Measurements from ENCODE around the gene SEZ6. TPM values are rescaled to one million over a fixed set of nuclear protein-coding genes. Genes with fewer than 3 reads are reported as not detected.

SEZ6 gene
- total and polyA plus RNA-seq, 2 donors (not counting 1 experiment from before 2014, with no cell fraction given), result not detected

GRCh38 chr17:29018788-29019474, 13.1 kb upstream of the SEZ6 start:
- H3K9ac ChIP-seq (ENCODE audit: low read length), result no peak overlapping the region
- no peak for ATAC-seq (ENCODE audit: low read depth)
- no peaks in the 10 kb centered on the region for H3K9me3 Mint-ChIP-seq (ENCODE audit: insufficient read depth)
- intact Hi-C loops (cut with micrococcal nuclease), result no loop called here
- no peak overlapping the region for H3K27ac ChIP-seq (ENCODE audit: low read length in 2 of 2)
- H3K79me2 ChIP-seq (ENCODE audit: control insufficient read depth, insufficient read depth, low read length), result no peaks in the 10 kb centered on the region
- TF ChIP-seq CTCF (IDR thresholded peaks at IDR 0.05) (no peak), EZH2 (IDR thresholded peaks at IDR 0.05; ENCODE audit: borderline replicate concordance, insufficient read depth, low read depth, low read length, poor library complexity, severe bottlenecking) (no peak)
- no peak for DNase-seq
- peaks cover 0 to 63% (median 19%) of the 10 kb centered on the region in 4 experiments for H3K27me3 ChIP-seq (replicated peaks in 1 of 4; ENCODE audit: control extremely low read depth in 1 of 4, control insufficient read depth in 3 of 4, insufficient read depth in 4 of 4, low read length in 3 of 4)
- peaks cover 9% of the 10 kb centered on the region for H3K4me1 Mint-ChIP-seq
- peaks cover 74% of the 10 kb centered on the region for H3K27me3 Mint-ChIP-seq
- H3K4me3 Mint-ChIP-seq, result peak overlapping the region; percentile 56
- POLR2A ChIA-PET, result no interaction called here
- peaks cover 14 to 15% of the 10 kb centered on the region in 2 donors for H3K4me1 ChIP-seq (ENCODE audit: control insufficient read depth in 2 of 2, insufficient read depth in 2 of 2, low read length in 2 of 2)
- H3K36me3 ChIP-seq (replicated peaks in 1 of 2; ENCODE audit: control extremely low read depth in 1 of 2, control insufficient read depth in 1 of 2, extremely low read depth in 1 of 2, insufficient read depth in 2 of 2, low read length in 1 of 2), result no peaks in the 10 kb centered on the region
- CTCF ChIA-PET, result interaction anchor here (0.8 to 1.8 kb wide), 4 partner anchors 53 to 161 kb away, joined by 3 to 5 read pairs (median 3); partner anchors contain the start of gene MYO18A
- H3K27ac Mint-ChIP-seq, result no peak overlapping the region
- peaks cover 0 to 6% (median 0%) of the 10 kb centered on the region in 3 donors for H3K9me3 ChIP-seq (ENCODE audit: control extremely low read depth in 1 of 3, control insufficient read depth in 2 of 3, insufficient read depth in 1 of 3, low read length in 2 of 3)
- no peak overlapping the region for H3K4me3 ChIP-seq (ENCODE audit: control extremely low read depth in 1 of 5, extremely low read depth in 1 of 5, insufficient read depth in 1 of 5, low read depth in 2 of 5, low read length in 4 of 5)
- H3K4me2 ChIP-seq (replicated peaks; ENCODE audit: low read depth, low read length, poor library complexity, severe bottlenecking), result peak overlapping the region; percentile 63
- H2AFZ ChIP-seq (ENCODE audit: insufficient read depth, low read depth, low read length, poor library complexity, severe bottlenecking), result peak overlapping the region; percentile 55
- no peaks in the 10 kb centered on the region for H4K20me1 ChIP-seq (ENCODE audit: control insufficient read depth, insufficient read depth, low read length, poor library complexity, severe bottlenecking)
- 52% methylated on average over 3 of the region's 6 CpGs for WGBS (ENCODE audit: insufficient coverage)
